HepG2 (cell line): ENCODE measurements around the gene TEX101. TPM values are rescaled to one million over a fixed set of nuclear protein-coding genes. Genes with fewer than 3 reads are reported as not detected.

Source experiments
- ATAC-seq: fragments of 200-7000 bp; cut with Tn5 transposase; 3 replicates; pipeline ENCODE4 v1.9.1; 2020; ENCODE audit warnings: mild to moderate bottlenecking, moderate library complexity
- BruUV-seq: library from RNA; stranded (reverse); fragments of 400-500 nt; replicated peaks from 2 replicates; lab custom pipeline; 2021; lab: Mats Ljungman, UMichigan
- CTCF ChIA-PET: fragments of 300-600 bp; formaldehyde crosslinking; extraction: SDS; loops from one replicate; lab custom pipeline; 2021; ENCODE audit warnings: low total read pairs, inconsistent platforms, low intra/inter-chr PET ratio; lab: Yijun Ruan, JAX
- POLR2A ChIA-PET: fragments of 350-600 bp; sonication (Branson Sonifier 250); formaldehyde crosslinking; loops from one replicate; lab custom pipeline; 2020; ENCODE audit warnings: antibody characterized with exemption, inconsistent platforms; lab: Yijun Ruan, JAX
- DNase-seq: peaks from one replicate; pipeline ENCODE4 v3.0.0-alpha.2; 2015; ENCODE audit warnings: low spot score
- FAIRE-seq: peaks from 3 replicates; lab custom pipeline; 2011; peaks lifted over from hg19 to GRCh38; lab: Jason Lieb, UNC
- H2AFZ ChIP-seq: one replicate; pipeline ENCODE4 v1.6.1; 2011; ENCODE audit warnings: low read length, inconsistent platforms
- H3K27ac ChIP-seq: fragments of 300-600 bp; 3 replicates; pipeline ENCODE4 v1.8.0; 2011; ENCODE audit warnings: mixed run types, mild to moderate bottlenecking, mixed read lengths, low read length, inconsistent platforms; ENCODE audit not compliant: insufficient read depth; ENCODE audit errors: extremely low read length
- H3K27me3 ChIP-seq, 2 experiments: fragments of 200-600 bp in 1 of 2; 2 replicates in 1 of 2; 3 replicates in 1 of 2; pipeline versions ENCODE4 v1.6.0 to v1.8.0; 2011; ENCODE audit warnings: low read length in 2 of 2, mild to moderate bottlenecking in 2 of 2, moderate library complexity in 2 of 2, inconsistent platforms in 1 of 2; ENCODE audit not compliant: insufficient read depth in 2 of 2, control insufficient read depth in 1 of 2
- H3K36me3 ChIP-seq, 2 experiments: fragments of 200-600 bp in 1 of 2; replicated peaks in 1 of 2; 2 replicates in 1 of 2; 3 replicates in 1 of 2; pipeline versions ENCODE4 v1.5.1 to v1.8.0; 2011; ENCODE audit warnings: low read length in 2 of 2, inconsistent platforms in 1 of 2; ENCODE audit not compliant: insufficient read depth in 2 of 2, control insufficient read depth in 1 of 2
- H3K4me1 ChIP-seq: 2 replicates; pipeline ENCODE4 v1.5.1; 2012; ENCODE audit warnings: low read length, inconsistent platforms; ENCODE audit not compliant: insufficient read depth
- H3K4me2 ChIP-seq: 2 replicates; pipeline ENCODE4 v1.6.0; 2011; ENCODE audit warnings: low read depth, low read length, inconsistent platforms
- H3K4me3 ChIP-seq, 3 experiments: fragments of 200-600 bp in 1 of 3; sonication (generic), shearing (Covaris generic) in 1 of 3; replicated peaks in 1 of 3; 2 replicates each; pipeline ENCODE4 v1.5.1; 2011 to 2016; ENCODE audit warnings: low read length in 3 of 3, inconsistent platforms in 2 of 3, low read depth in 2 of 3, mild to moderate bottlenecking in 2 of 3, control low read depth in 1 of 3, mixed read lengths in 1 of 3; ENCODE audit not compliant: insufficient read depth in 1 of 3
- H3K79me2 ChIP-seq: one replicate; pipeline ENCODE4 v1.6.1; 2011; ENCODE audit warnings: low read length, inconsistent platforms; ENCODE audit not compliant: insufficient read depth
- H3K9ac ChIP-seq: 2 replicates; pipeline ENCODE4 v1.6.0; 2011; ENCODE audit warnings: mild to moderate bottlenecking, low read depth, low read length, inconsistent platforms; ENCODE audit not compliant: insufficient read depth
- H3K9me3 ChIP-seq: 2 replicates; pipeline ENCODE4 v1.5.1; 2012; ENCODE audit warnings: mild to moderate bottlenecking, low read length
- H4K20me1 ChIP-seq: 2 replicates; pipeline ENCODE4 v1.6.0; 2011; ENCODE audit warnings: inconsistent platforms, mild to moderate bottlenecking, low read length, moderate library complexity; ENCODE audit not compliant: insufficient read depth
- AFF4 ChIP-seq: sonication (generic); formaldehyde crosslinking; IDR thresholded peaks from 2 replicates; pipeline ENCODE4 v1.4.0; 2020; ENCODE audit warnings: missing genetic modification reagents
- ATRX ChIP-seq: sonication (generic); formaldehyde crosslinking; IDR thresholded peaks from 2 replicates; pipeline ENCODE4 v1.4.0; 2020; ENCODE audit warnings: missing genetic modification reagents, borderline replicate concordance
- BCL6 ChIP-seq: IDR thresholded peaks from 2 replicates; pipeline ENCODE4 v1.6.1; 2016; ENCODE audit warnings: missing genetic modification reagents, missing compliant biosample characterization
- BHLHE40 ChIP-seq: IDR thresholded peaks from 2 replicates; pipeline ENCODE4 v1.6.1; 2011; ENCODE audit warnings: low read length, improper control_type of control experiment
- HNRNPL ChIP-seq: fragments of 200-400 bp; formaldehyde crosslinking; IDR thresholded peaks from 2 replicates; pipeline ENCODE4 v1.6.1; 2017; ENCODE audit warnings: mild to moderate bottlenecking, low read depth, low read length
- IKZF4 ChIP-seq: sonication (generic); formaldehyde crosslinking; IDR thresholded peaks from 2 replicates; pipeline ENCODE4 v1.5.1; 2020; ENCODE audit warnings: borderline replicate concordance, mild to moderate bottlenecking, low read depth, missing genetic modification reagents; ENCODE audit errors: not compliant biosample characterization
- NCOR1 ChIP-seq: fragments of 200-600 bp; sonication (generic); IDR thresholded peaks from 2 replicates; pipeline ENCODE4 v1.7.0; 2017; ENCODE audit warnings: antibody characterized with exemption, low read length, borderline replicate concordance
- PHF5A ChIP-seq: IDR thresholded peaks from one replicate; pipeline ENCODE4 v1.6.1; 2018; ENCODE audit warnings: low read depth, missing genetic modification reagents; ENCODE audit not compliant: unreplicated experiment
- POLR2AphosphoS5 ChIP-seq: IDR thresholded peaks from 2 replicates; pipeline ENCODE4 v1.6.1; 2012; ENCODE audit warnings: low read depth, low read length
- REXO4 ChIP-seq: sonication (generic); formaldehyde crosslinking; IDR thresholded peaks from 2 replicates; pipeline ENCODE4 v1.8.0; 2022; ENCODE audit warnings: missing genetic modification reagents, mild to moderate bottlenecking, borderline replicate concordance
- SNAPC2 ChIP-seq: sonication (generic); formaldehyde crosslinking; IDR thresholded peaks from 2 replicates; pipeline ENCODE4 v1.8.1; 2022; ENCODE audit warnings: mild to moderate bottlenecking, missing genetic modification reagents
- ZFP1 ChIP-seq: IDR thresholded peaks from 2 replicates; pipeline ENCODE4 v1.6.1; 2016
- ZFP36L1 ChIP-seq: sonication (generic); formaldehyde crosslinking; IDR thresholded peaks from 2 replicates; pipeline ENCODE4 v1.8.0; 2022; ENCODE audit warnings: mild to moderate bottlenecking, missing genetic modification reagents, moderate library complexity
- ZNF136 ChIP-seq: sonication (generic); formaldehyde crosslinking; IDR thresholded peaks from 2 replicates; pipeline ENCODE4 v1.8.1; 2022; ENCODE audit warnings: low read depth, mild to moderate bottlenecking, moderate library complexity, missing genetic modification reagents
- ZNF230 ChIP-seq: sonication (generic); formaldehyde crosslinking; IDR thresholded peaks from 2 replicates; pipeline ENCODE4 v1.4.0; 2020; ENCODE audit warnings: mild to moderate bottlenecking, missing genetic modification reagents
- ZNF292 ChIP-seq: sonication (generic); formaldehyde crosslinking; IDR thresholded peaks from 2 replicates; pipeline ENCODE4 v1.8.1; 2022; ENCODE audit warnings: mild to moderate bottlenecking, low read depth, missing genetic modification reagents, borderline replicate concordance
- ZNF468 ChIP-seq: sonication (generic); formaldehyde crosslinking; IDR thresholded peaks from 2 replicates; pipeline ENCODE4 v1.8.0; 2022; ENCODE audit warnings: mild to moderate bottlenecking, moderate library complexity, missing genetic modification reagents
- whole genome bisulfite sequencing: methylation state at CpG from one replicate; pipeline ENCODE4 v1.1.6; 2017; ENCODE audit warnings: low lambda C conversion rate; 5-methylcytosine and 5-hydroxymethylcytosine counted together
- in situ Hi-C: cut with HindIII; loops from 2 replicates; pipeline ENCODE4 v1.10.0; 2017; ENCODE audit warnings: low pct_unique_long_range_greater_than_20kb; ENCODE audit not compliant: extremely low pct_ligation_motif_present
- intact Hi-C: fragments of 100-400 bp; cut with micrococcal nuclease; formaldehyde crosslinking; loops from one replicate; pipeline ENCODE4 v1.10.0; 2022; ENCODE audit not compliant: unreplicated experiment
- polyA plus RNA-seq, 8 experiments: library from polyadenylated mRNA; depleted of rRNA in 3 of 8; stranded (reverse) in 7 of 8; unstranded in 1 of 8; fragments of >200 nt; fragmentation: Illumina TruSeq in 4 of 8; extraction: Trizol in 4 of 8; gene quantifications; 2 replicates each; pipeline versions ENCODE4 v1.2.1 to v1.2.3, GENCODE V29; 2011 to 2016; ENCODE audit warnings: low read depth in 4 of 8, missing spikeins in 1 of 8, mixed read lengths in 1 of 8; ENCODE audit not compliant: insufficient read depth in 1 of 8
- total RNA-seq, 5 experiments: library from RNA; depleted of rRNA; stranded (reverse); fragments of >200 nt; fragmentation: Illumina TruSeq; extraction: Trizol; gene quantifications; 2 replicates each; pipeline ENCODE4 v1.2.3, GENCODE V29; 2016; ENCODE audit warnings: low read depth in 1 of 5
- TF ChIP-seq, protein P1 (sequence below): sonication (generic); formaldehyde crosslinking; IDR thresholded peaks from 2 replicates; pipeline ENCODE4 v1.4.0; 2020; ENCODE audit warnings: low read depth, missing genetic modification reagents

The TEX101 gene
- total and polyA plus RNA-seq, 2 of the 13 experiments (the other 11 are each of a cell fraction or from before 2014, with no cell fraction given) = not detected

GRCh38 chr19:43460362-43461016, 45.8 kb downstream of the TEX101 start:
- intact Hi-C loops (no loop called here), in situ Hi-C loops (no loop called here)
- ChIA-PET CTCF (no interaction called here), POLR2A (interaction anchor here (2.0 kb wide), 1 partner anchor 44 kb away, joined by 11 read pairs; the partner anchor contains the start of gene PHLDB3)
- Histone ChIP-seq H3K36me3 (no peaks in the 10 kb centered on the region), H3K9ac (no peak overlapping the region), H3K27ac (no peak overlapping the region), H3K79me2 (no peaks in the 10 kb centered on the region), H4K20me1 (no peaks in the 10 kb centered on the region), H3K27me3 (no peaks in the 10 kb centered on the region), H2AFZ (no peak overlapping the region), H3K4me1 (peaks cover 40% of the 10 kb centered on the region), H3K4me3 (peak overlapping the region in 1 of 3 experiments; percentile 0; a peak in 1 of 6 replicates), H3K4me2 (peak overlapping the region; percentile 57), H3K9me3 (no peaks in the 10 kb centered on the region)
- WGBS = 41% methylated on average over 16 of the region's 16 CpGs
- no TSS peak for BruUV-seq
- ATAC-seq (no peak), DNase-seq (peak; percentile 35), FAIRE-seq (no peak)
- peak; percentile 37; the same call in 1 of the 2 replicates for TF ChIP-seq NCOR1
- no peak for TF ChIP-seq ZFP1
- TF ChIP-seq HNRNPL = no peak
- no peak for TF ChIP-seq ZNF230
- peak; percentile 80 for TF ChIP-seq BHLHE40
- TF ChIP-seq ATRX (CRISPR knock-in tag) = no peak
- TF ChIP-seq IKZF4 (CRISPR knock-in tag) = no peak
- no peak for TF ChIP-seq ZNF136
- TF ChIP-seq ZFP36L1 (CRISPR knock-in tag) = no peak
- no peak for TF ChIP-seq PHF5A
- TF ChIP-seq, protein P1, sequence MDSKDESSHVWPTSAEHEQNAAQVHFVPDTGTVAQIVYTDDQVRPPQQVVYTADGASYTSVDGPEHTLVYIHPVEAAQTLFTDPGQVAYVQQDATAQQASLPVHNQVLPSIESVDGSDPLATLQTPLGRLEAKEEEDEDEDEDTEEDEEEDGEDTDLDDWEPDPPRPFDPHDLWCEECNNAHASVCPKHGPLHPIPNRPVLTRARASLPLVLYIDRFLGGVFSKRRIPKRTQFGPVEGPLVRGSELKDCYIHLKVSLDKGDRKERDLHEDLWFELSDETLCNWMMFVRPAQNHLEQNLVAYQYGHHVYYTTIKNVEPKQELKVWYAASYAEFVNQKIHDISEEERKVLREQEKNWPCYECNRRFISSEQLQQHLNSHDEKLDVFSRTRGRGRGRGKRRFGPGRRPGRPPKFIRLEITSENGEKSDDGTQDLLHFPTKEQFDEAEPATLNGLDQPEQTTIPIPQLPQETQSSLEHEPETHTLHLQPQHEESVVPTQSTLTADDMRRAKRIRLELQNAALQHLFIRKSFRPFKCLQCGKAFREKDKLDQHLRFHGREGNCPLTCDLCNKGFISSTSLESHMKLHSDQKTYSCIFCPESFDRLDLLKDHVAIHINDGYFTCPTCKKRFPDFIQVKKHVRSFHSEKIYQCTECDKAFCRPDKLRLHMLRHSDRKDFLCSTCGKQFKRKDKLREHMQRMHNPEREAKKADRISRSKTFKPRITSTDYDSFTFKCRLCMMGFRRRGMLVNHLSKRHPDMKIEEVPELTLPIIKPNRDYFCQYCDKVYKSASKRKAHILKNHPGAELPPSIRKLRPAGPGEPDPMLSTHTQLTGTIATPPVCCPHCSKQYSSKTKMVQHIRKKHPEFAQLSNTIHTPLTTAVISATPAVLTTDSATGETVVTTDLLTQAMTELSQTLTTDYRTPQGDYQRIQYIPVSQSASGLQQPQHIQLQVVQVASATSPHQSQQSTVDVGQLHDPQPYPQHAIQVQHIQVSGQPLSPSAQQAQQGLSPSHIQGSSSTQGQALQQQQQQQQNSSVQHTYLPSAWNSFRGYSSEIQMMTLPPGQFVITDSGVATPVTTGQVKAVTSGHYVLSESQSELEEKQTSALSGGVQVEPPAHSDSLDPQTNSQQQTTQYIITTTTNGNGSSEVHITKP (CRISPR knock-in tag) = peak; percentile 98
- TF ChIP-seq REXO4 (CRISPR knock-in tag) = no peak
- no peak for TF ChIP-seq ZNF292
- no peak for TF ChIP-seq ZNF468
- no peak for TF ChIP-seq SNAPC2 (CRISPR knock-in tag)
- no peak for TF ChIP-seq BCL6 (CRISPR knock-in tag)
- no peak for TF ChIP-seq AFF4 (CRISPR knock-in tag)
- 0 out of 2 replicates have a peak, but pooled peaks have one; percentile 34 for TF ChIP-seq POLR2AphosphoS5
